ENCODE results near the gene KIF1B. TPM values are rescaled to one million over a fixed set of nuclear protein-coding genes. Genes with fewer than 3 reads are reported as not detected.
A peak's percentile ranks its signal among the peaks of the same experiment; 100 is the strongest.

The KIF1B gene
- total and polyA plus RNA-seq, 2 donors from 2014 or later: 8.0 to 46.4 TPM

DNA sequence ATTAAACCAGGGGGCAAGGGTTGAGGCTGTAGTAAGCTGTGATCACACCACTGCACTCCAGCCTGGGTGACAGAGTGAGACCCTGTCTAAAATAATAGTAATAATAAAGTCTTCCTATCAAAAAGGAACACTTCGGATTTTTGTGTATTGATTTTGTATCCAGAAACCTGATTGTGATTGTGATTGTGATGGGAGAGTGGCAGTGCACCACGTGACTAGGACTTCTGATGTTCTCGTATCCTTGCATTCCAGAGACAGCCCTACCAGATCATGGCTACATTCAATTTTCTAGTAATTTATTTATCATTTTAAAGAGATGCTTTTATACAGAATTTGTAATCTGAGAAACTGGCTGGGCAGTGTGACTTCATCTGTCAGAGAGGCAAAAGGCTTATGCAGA lies 2.6 kb upstream of the KIF1B start:
- H3K4me3 ChIP-seq (ENCODE audit: low read length in 3 of 3): no peak overlapping the region
- H3K4me1 ChIP-seq (ENCODE audit: control insufficient read depth in 2 of 3, insufficient read depth in 2 of 3, low read depth in 1 of 3, low read length in 3 of 3): peaks cover 0 to 6% (median 4%) of the 10 kb centered on the region in 3 donors
- FAIRE-seq (no peak), DNase-seq (no peak)
- H3K9ac ChIP-seq (ENCODE audit: low read length in 3 of 3): no peak overlapping the region
- no peaks in the 10 kb centered on the region for H3K9me3 ChIP-seq (ENCODE audit: control insufficient read depth in 2 of 3, insufficient read depth in 1 of 3, low read length in 3 of 3)
- H3K27ac ChIP-seq (ENCODE audit: low read depth in 2 of 2, low read length in 2 of 2): no peak overlapping the region
- no peaks in the 10 kb centered on the region for H3K36me3 ChIP-seq (ENCODE audit: control insufficient read depth in 2 of 3, insufficient read depth in 3 of 3, low read length in 3 of 3)
- intact Hi-C loops (cut with DNase I): no loop called here
- TF ChIP-seq, protein P1, sequence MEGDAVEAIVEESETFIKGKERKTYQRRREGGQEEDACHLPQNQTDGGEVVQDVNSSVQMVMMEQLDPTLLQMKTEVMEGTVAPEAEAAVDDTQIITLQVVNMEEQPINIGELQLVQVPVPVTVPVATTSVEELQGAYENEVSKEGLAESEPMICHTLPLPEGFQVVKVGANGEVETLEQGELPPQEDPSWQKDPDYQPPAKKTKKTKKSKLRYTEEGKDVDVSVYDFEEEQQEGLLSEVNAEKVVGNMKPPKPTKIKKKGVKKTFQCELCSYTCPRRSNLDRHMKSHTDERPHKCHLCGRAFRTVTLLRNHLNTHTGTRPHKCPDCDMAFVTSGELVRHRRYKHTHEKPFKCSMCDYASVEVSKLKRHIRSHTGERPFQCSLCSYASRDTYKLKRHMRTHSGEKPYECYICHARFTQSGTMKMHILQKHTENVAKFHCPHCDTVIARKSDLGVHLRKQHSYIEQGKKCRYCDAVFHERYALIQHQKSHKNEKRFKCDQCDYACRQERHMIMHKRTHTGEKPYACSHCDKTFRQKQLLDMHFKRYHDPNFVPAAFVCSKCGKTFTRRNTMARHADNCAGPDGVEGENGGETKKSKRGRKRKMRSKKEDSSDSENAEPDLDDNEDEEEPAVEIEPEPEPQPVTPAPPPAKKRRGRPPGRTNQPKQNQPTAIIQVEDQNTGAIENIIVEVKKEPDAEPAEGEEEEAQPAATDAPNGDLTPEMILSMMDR (IDR thresholded peaks at IDR 0.05; ENCODE audit: borderline replicate concordance, extremely low read depth, insufficient read depth): no peak
- no peaks in the 10 kb centered on the region for H3K27me3 ChIP-seq (ENCODE audit: control insufficient read depth, insufficient read depth, low read length)

DNA sequence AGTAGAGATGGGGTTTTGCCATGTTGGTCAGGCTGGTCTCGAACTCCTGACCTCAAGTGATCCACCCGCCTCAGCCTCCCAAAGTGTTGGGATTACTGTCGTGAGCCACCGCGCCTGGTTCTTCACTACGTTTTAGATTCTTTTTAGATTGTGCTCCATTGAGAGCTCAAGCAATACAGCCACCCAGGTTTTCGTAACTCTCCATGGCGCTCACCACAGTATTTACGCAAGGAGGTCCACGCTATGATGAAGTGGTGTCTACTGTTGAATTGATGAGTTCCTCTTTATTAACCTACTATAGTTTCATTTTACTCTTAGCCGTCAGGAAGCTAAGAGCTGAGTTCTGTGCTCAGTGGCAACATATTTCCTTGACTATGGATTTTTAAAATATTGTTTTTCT lies 1.8 kb upstream of the KIF1B start:
- intact Hi-C loops (cut with DNase I): no loop called here
- no peaks in the 10 kb centered on the region for H3K36me3 ChIP-seq (ENCODE audit: control insufficient read depth in 2 of 3, insufficient read depth in 3 of 3, low read length in 3 of 3)
- FAIRE-seq (no peak), DNase-seq (peak in 1 of 5 donors; percentile 16)
- H3K9ac ChIP-seq (ENCODE audit: low read length in 3 of 3): no peak overlapping the region
- no peak overlapping the region for H3K27ac ChIP-seq (ENCODE audit: low read depth in 2 of 2, low read length in 2 of 2)
- TF ChIP-seq, protein P1 (IDR thresholded peaks at IDR 0.05; ENCODE audit: borderline replicate concordance, extremely low read depth, insufficient read depth): no peak
- H3K27me3 ChIP-seq (ENCODE audit: control insufficient read depth, insufficient read depth, low read length): no peaks in the 10 kb centered on the region
- H3K4me1 ChIP-seq (ENCODE audit: control insufficient read depth in 2 of 3, insufficient read depth in 2 of 3, low read depth in 1 of 3, low read length in 3 of 3): peaks cover 0 to 6% (median 4%) of the 10 kb centered on the region in 3 donors
- no peak overlapping the region for H3K4me3 ChIP-seq (ENCODE audit: low read length in 3 of 3)
- H3K9me3 ChIP-seq (ENCODE audit: control insufficient read depth in 2 of 3, insufficient read depth in 1 of 3, low read length in 3 of 3): no peaks in the 10 kb centered on the region

DNA sequence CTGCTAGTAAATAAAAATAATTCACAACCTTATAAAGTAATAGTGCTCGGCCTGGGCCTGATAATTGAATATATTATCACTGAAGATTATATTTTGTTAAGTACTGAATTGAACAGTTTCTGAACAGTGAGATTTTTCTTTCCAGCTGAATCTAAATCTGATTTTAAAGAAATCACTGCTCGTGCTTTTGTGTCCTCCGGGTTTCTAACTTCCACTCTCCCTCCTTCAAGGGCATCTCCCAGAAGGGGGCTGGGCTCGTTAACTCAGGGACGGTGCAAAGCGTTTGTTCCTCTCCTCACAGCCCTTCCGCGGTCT lies 823 bp upstream of the KIF1B start:
- TF ChIP-seq, protein P1 (IDR thresholded peaks at IDR 0.05; ENCODE audit: borderline replicate concordance, extremely low read depth, insufficient read depth): no peak
- no peaks in the 10 kb centered on the region for H3K27me3 ChIP-seq (ENCODE audit: control insufficient read depth, insufficient read depth, low read length)
- H3K9ac ChIP-seq (ENCODE audit: low read length in 3 of 3): peak overlapping the region; percentile 8 to 87 (median 81)
- H3K27ac ChIP-seq (ENCODE audit: low read depth in 2 of 2, low read length in 2 of 2): peak overlapping the region; percentile 93 to 96
- DNase-seq (no peak), FAIRE-seq (no peak)
- H3K4me1 ChIP-seq (ENCODE audit: control insufficient read depth in 2 of 3, insufficient read depth in 2 of 3, low read depth in 1 of 3, low read length in 3 of 3): peaks cover 0 to 8% (median 4%) of the 10 kb centered on the region in 3 donors
- peak overlapping the region; percentile 51 to 84 (median 82) for H3K4me3 ChIP-seq (ENCODE audit: low read length in 3 of 3)
- H3K36me3 ChIP-seq (ENCODE audit: control insufficient read depth in 2 of 3, insufficient read depth in 3 of 3, low read length in 3 of 3): no peaks in the 10 kb centered on the region
- intact Hi-C loops (cut with DNase I): no loop called here
- H3K9me3 ChIP-seq (ENCODE audit: control insufficient read depth in 2 of 3, insufficient read depth in 1 of 3, low read length in 3 of 3): no peaks in the 10 kb centered on the region
